Middle frontal gyrus (tissue), 1 donor: ENCODE measurements around the gene PRKAG3.
"Not testable (repeated sequence)": the region's sequence is repeated elsewhere in the genome, so short reads cannot be mapped to it uniquely, and the experiment has no call there.

ENCODE experiments used
- DNase-seq: peaks from one replicate; pipeline ENCODE4 v3.0.0-alpha.2; 2015; ENCODE audit warnings: low spot score; ENCODE audit errors: extremely low spot score

PRKAG3 gene

DNA sequence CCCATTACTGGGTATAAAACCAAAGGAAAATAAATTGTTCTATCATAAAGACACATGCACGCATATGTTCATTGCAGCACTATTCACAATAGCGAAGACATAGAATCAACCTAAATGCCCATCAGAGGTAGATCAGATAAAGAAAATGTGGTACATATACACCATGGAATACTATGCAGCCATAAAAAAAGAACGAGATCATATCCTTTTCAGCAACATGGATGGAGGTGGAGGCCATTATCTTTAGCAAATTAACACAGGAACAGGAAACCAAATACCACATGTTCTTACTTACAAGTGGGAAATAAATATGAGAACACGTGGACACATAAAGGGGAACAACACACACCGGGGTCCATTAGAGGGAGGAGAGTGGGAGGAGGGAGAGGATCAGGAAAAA, 12.7 kb upstream of the PRKAG3 start:
- DNase-seq = not testable (repeated sequence)

DNA sequence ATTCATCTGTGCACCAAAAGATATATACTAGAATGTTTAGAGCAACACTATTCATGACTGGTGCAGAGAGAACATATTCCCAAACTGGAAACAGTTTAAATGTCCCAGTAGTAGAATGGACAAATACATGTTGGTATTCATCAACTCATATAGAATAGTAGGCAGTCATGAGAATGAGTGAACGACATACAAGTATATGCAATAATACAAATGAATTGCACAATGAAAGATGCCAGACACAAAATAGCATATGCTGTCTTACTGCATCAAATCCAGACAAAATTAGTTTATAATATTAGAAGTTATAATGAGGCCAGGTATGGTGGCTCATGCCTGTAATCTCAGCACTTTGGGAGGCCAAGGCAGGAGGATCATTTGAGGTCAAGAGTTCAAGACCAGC, 8.3 kb upstream of the PRKAG3 start:
- no peak for DNase-seq

- DNase-seq = no peak
Observed at GRCh38 chr2:218839430-218839829, 7.8 kb upstream of the PRKAG3 start.

DNA sequence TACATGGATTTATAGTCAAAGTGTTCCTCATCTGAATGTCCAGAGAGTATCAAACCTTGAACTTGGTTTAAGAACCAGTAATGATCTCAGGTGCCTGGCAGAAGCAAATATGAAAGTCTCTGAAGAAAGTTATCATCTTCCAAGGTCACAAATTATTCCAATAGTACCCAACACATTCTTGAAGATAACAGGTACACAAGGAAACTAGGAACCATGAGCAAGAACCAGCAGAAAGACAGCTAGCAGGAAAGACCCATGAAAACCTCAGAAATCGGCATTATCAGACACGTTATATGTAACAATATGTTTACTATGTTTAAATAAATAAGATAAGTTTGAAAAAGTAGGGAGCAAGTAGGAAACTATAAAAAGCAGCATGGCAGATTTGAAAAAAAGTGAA, 5.9 kb upstream of the PRKAG3 start:
- DNase-seq = no peak

DNA sequence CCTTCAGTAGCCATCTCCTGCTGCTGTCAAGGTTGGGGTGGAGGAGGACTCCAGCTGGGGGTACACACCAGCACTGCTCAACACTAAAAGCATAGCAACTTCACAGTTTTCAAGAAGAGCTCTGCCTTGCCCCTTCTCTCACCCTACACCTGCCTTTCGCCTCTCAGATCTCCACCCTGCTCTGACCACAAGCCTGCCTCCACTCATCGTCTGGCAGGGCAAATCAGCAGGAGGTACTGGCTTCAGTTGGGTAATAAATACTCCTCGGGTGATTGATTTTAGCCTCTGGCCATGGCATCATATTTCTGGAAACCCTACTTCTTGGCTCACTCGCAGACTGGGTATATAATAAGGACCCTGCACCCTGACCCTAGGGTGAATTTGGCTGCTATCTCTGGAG, 3.1 kb upstream of the PRKAG3 start:
- DNase-seq = no peak

- DNase-seq = no peak
Observed at GRCh38 chr2:218833023-218833609, 1.5 kb upstream of the PRKAG3 start.

GRCh38 chr2:218832520-218832919, 917 bp upstream of the PRKAG3 start:
- no peak for DNase-seq

DNA sequence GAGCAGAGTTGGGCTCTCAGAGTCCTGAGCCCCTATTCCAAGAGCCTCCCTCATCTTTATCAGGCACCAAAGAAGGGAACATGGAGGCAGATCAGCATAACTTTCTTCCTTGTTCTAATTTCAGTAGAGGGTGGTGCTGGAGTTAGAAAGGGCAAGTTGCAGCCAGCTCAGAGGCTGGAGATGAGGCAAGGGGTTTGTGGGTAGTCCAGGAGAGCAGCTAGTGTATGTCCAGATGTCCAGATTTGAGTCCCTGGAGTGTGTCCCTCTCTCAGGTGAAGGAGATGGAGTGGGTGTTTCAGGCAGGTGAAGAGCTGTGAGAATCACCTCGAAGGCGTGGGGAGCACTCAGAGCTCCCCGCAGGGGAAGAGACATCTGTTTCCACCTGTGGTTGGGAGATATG, 478 bp upstream of the PRKAG3 start:
- DNase-seq = no peak

DNA sequence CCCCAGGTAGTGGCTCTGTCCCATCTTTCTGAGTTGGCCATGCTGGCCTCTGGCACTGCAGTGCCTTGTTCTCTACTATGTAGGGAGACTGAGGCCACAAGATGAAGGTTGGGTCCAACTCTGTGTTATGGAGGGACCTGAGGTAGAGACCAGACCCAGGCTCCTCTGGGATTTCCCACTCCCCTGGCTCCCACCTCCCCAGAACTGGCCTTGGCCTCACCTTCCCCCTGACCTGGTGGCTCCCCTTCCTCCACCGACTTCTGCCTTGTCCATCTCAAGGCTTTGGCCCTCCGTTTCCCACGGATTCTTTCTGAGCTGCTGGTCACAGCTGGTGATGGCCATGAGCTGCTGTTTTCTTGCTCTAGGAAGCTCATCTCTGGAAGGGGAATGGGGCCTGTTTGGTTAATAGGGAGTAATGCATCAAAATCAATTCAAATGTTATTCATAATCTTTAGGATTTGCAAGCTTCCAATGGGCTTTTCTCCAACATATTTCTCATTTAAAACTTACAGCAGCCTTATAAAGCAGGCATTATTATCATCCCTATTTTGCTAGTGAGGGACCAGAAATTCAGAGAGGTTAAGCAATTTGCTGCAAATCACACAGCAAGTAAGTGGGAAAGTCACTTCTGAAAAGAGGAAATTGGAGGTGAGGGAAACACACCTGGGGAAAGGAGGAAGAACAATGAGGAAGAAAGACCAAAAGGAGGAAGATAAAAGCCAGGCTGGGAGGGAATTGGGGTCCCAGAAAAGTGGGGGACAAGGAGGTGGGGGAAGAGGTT, 887 bp downstream of the PRKAG3 start:
- DNase-seq = no peak

- DNase-seq = no peak
Observed at GRCh38 chr2:218829868-218830451, 1.6 kb downstream of the PRKAG3 start.

DNA sequence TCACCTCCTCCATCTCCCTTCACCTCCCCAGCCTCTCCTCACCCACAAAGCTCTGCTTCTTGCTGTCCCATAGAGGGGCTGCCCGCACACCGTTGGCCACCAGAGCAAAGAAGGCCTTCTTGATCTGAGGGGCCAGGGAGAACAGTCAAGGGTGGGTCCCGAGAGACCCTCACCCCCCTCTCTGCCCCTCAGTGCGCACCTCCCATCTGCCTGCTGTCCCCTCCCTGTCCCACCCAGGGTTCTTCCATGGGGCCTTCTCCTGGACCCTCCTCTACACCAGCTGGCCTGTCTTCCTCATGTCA, 3.2 kb downstream of the PRKAG3 start:
- no peak for DNase-seq

GRCh38 chr2:218827701-218828476, 3.7 kb downstream of the PRKAG3 start:
- DNase-seq = no peak

GRCh38 chr2:218826791-218827190, 4.8 kb downstream of the PRKAG3 start:
- DNase-seq = no peak

- DNase-seq = no peak
Observed at GRCh38 chr2:218824004-218824403, 7.6 kb downstream of the PRKAG3 start.

DNA sequence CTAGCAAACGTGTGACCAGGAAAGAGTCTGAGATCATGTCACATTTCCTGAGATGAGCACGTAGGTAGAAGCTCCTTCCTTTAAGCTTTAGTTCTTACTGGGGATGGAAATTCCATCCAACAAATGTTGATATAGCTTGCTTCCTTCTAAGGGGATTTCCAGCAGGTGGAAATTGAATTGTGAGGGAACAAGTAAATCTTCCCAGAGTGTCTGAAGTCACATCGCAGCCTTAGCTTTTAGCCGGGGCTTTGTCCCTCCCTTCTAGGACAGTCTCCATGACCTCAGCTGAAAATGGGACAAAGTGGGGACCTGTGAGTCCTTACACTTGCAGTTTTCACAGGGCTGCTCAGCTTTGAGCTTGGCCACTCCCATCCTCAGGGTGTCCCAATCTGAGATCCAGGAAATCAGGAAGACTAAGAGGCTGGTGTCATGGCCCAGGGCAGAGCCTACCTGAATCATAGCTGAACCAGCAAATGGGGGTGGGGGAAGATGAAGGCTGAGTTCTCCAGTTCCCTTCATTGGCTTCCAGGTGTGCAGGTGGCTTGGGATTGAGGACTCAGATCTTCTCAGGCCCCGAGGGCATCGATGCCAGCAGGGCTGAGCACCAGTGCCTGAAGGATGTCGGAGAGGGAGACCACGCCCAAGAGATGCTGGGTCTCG, 8.3 kb downstream of the PRKAG3 start:
- DNase-seq = no peak

- no peak for DNase-seq
Observed at GRCh38 chr2:218822622-218823021, 9.0 kb downstream of the PRKAG3 start.

DNA sequence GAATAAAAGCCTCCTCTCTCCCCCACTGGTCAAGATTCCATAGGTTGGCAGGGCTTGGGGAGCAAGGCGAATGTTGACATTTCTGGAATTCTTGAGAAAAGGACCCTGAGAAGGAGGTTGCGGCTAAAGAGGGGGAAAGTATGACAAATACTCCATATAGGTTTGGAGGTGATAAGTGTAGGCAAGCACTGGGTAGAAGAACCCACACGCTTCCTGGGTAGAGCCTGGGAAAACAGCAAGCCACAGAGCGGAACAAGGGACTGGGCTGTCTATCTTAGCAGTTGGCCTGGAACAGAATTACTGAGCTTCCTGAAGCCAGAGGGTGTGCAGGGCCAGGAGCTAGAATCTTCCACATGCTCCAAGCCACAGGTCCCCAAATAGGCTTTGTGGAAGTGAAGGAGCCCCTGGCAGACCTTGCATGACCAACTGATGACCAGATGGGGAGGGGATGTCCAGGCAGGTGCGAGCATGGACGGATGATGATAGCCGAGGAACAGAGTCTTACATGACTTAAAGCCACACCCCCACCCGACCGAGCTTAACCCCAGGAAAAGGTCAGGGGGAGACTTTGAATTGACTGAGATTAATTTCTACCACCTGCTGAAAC, 9.9 kb downstream of the PRKAG3 start:
- DNase-seq = no peak

GRCh38 chr2:218820746-218821369, 10.7 kb downstream of the PRKAG3 start:
- no peak for DNase-seq

DNA sequence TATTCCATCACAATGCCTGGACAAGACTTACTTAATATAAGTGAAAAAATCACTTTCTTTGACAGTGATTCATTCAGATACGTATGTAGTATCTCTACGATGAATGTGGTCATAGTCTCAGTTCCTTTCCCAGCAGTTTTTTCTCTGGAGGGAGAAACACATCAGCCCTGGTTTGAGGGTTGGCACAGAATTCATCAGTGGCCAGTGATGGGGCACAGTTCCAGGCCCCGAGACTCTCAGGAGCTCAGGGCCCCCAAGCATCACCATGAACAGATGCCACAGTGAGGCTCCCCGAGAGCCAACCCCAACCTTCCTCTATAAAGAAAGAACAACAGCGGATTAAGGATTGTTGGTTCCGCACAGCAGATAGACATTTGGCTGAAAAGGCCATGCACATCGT, 12.5 kb downstream of the PRKAG3 start:
- no peak for DNase-seq

GRCh38 chr2:218816561-218817011, 15.0 kb downstream of the PRKAG3 start:
- DNase-seq = no peak

GRCh38 chr2:218815649-218816048, 16.0 kb downstream of the PRKAG3 start:
- DNase-seq = no peak
